HG03558 (cell line): ENCODE measurements around the gene MCMBP.
"Not testable (repeated sequence)": the region's sequence is repeated elsewhere in the genome, so short reads cannot be mapped to it uniquely, and the experiment has no call there.

Source experiments
- ATAC-seq: cut with Tn5 transposase; IDR thresholded peaks from one replicate; pipeline ENCODE4 v1.9.1; 2021; ENCODE audit warnings: moderate number of reproducible peaks; ENCODE audit not compliant: unreplicated experiment; ENCODE audit errors: extremely low read depth

Gene MCMBP

DNA sequence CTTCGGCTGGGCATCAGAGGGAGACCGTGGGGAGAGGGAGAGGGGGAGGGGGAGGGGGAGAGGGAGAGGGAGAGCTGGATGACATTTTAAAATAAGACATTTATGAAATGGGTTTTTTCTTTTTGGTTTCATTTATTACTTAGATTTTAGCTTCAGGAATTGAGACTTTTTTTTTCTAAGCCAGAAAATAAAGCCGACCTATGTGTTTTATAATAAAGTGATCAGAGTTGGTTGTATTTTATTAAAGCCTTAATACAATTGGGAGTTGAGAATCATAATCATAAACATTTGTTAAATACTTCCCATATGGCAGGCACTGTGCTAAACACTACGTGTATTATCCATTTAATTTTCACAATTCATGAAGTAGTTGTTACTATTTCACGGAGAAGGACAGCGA lies 76.6 kb downstream of the MCMBP start:
- ATAC-seq: no peak

DNA sequence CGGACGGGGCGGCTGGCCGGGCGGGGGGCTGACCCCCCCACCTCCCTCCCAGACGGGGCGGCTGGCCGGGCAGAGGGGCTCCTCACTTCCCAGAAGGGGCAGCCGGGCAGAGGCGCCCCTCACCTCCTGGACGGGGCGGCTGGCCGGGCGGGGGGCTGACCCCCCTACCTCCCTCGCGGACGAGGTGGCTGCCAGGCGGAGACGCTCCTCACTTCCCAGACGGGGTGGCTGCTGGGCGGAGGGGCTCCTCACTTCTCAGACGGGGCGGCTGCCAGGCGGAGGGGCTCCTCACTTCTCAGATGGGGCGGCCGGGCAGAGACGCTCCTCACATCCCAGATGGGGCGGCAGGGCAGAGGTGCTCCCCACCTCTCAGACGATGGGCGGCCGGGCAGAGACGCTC lies 77.5 kb downstream of the MCMBP start:
- not testable (repeated sequence) for ATAC-seq

DNA sequence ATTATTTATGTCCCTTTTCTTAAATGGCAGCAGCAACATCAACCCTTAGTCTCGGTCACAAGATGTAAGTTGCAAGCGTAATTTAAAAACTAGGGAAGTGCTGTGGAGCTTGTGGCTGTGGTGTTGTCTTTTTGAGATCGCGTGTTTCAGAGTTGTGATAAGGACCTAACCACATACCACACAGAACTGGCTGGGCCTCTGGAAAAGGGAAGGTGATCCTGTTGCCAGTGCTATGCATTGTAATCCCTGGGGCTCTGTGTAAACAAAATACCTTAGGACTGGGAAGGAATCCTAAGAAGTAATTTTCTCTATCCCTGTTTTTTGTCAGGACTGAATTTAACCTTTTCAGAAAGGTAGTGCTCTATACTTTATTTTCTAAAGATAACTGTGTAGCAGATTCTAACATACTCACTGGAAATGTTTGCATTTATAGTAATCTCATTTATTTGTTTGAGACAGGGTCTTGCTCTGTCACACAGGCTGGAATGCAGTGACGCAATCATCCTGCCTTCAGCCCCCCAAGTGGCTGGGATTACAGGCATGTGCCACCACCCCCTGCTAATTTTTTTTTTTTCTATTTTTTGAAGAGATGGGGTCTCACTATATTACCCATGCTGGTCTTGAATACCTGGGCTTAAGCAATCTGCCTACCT lies 86.4 kb downstream of the MCMBP start:
- ATAC-seq: no peak

DNA sequence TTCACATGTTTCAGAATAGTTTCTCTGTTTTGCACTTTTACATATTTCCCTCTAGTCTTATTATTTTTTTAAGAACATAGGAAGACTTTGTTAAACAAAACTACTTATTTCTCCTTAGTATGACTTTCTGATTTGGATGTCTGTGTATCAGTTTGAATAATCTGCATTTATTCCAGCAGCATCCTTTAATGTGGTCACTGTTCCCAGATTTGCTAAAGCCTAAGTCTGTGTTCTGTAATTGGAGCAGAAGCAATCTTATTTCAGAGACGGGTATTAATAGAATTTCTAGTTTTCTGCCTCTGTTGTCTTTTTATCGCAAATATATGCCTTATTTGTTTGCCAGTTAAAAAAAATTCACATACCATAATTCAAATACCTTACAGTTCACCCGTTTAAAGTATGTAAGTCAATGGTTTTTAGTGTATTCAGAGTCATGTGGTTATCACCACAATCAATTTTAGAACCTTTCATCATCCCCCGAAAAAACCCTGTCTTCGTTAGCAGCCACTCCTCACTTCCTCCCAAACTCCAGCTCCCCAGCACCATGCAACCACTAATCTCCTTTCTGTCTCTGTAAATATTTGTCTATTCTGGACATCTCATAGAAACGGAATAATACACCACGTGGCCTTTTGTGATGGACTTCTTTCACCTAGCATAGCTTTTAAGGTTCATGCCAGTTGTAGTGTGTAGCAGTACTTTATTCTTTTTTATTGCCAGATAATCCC lies 88.1 kb downstream of the MCMBP start:
- ATAC-seq: no peak

DNA sequence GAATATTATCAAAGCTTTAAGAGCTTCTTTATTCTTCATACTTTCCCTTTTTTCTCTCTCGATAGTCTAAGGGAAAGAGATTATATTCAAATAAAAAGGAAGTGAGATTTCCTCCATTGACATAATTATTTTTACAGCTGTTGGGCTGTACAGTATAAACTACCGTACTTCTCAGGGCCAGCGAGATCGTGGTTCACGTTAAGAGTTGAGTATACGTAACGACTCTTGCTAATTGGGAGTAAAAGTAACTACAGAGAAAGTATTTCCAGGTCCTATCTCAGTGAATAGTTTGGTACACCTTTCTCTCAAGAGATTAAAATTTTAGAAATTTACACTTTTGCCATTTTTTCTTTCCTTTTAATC lies 89.0 kb downstream of the MCMBP start:
- no peak for ATAC-seq

DNA sequence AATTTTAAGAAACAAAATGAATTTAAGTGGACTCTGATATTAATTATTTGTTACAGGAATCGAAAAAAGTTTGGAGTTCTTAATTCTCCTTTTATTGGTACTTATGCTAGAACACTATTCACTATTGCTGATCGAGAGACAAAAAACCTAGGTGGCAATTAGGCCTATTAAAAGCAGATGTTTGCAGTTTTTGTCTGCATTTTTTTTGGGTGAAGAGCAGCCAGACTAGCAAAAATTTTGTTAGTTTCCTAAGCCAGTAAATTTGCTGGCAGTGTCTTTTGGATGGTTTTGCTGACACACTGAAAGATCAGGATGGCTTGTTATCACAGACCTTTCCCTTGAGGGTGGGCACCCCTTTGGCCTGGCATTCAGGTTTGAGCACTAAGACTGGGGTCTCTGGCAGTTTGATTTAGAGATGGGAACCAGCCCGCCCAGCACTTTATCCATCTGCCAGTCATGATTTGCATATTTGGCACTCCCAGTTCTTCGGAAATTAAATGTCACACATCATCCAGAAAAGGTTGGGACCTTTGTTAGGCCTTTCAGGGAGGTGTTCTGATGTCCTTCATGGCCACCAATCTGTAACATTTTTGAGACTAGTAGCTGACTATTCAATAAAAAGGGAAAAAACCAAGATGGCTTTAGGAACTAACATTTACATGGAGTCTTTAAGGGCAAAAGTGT lies 89.5 kb downstream of the MCMBP start:
- ATAC-seq: no peak

DNA sequence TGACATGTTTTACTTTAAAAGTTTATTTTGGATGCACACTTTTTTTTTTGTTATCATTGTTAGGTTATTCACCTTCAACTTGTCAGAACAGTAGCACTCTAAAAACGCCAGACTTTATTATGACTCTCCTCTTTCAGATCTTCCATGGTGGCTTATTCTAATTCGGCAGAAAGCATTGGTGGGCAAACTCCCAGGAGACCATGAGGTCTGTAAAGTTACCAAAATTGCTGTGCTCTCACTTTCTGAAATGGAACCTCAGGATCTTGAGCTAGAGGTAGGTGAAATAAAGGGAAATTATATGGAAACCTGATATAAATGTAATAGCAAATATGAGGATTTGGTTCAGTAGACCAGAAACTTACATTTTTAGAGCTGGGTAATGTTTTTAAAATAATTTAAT lies 91.1 kb downstream of the MCMBP start:
- ATAC-seq: no peak

DNA sequence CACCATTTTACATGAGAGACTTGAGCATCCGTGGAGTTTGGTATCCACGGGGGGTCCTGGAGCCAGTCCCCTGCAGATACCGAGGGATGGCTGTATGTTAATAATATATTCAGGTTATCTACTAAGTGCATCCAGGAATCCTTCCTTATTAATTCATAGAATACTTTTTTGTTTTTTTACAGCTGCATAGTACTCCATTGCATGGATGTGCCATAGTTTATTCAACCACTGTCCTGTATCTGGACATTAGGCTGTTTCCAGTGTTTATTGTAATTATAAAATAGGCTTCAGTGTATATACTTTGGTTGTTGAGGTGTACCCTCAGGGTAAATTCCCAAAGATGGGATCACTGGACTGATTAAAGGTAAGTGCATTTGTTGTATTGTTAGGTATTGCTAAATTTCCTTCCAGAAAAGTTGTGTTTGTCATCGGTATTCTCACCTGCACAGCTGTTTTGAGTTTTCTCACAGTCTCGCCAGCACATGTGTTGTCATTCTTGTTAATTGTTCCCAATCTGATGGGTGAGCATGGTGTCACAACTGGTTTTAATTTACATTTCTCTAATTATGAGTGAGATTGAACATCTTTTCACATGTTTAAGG lies 91.7 kb downstream of the MCMBP start:
- ATAC-seq: no peak
